Measurements from ENCODE around the gene PTPN14.

DNA sequence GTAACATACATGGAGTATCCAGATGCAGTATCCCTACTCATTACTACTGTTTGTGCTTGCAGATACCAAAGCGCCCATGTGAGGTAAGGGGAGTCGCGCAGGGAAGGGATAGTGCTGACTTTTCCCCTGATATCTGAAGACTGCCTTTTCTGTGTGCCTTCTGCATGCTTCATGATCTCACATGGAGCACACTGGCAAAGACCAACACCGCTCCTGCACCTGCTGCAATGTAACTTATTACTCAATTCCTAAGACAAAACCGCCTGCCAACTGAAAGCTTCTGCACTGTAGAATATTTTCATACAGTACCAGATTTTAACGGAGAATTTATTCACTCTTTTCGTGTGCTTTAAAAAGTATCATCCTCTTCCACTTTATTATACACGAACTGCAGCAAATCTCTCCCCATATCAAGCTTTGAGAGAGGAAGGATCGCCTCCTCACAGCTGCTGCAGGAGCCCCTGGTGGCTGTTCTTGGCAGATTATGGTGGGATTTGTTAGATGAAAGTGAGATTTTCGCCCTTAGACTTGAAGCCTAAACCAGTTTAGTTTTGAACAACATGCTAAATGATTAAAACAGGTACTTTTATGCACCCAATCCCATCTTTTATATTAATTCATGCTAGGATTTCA lies 99.1 kb downstream of the PTPN14 start:
- TF ChIP-seq POLR2AphosphoS5 (IDR thresholded peaks at IDR 0.05) (no peak), POLR2A (IDR thresholded peaks at IDR 0.05) (no peak), EP300 (IDR thresholded peaks at IDR 0.05; ENCODE audit: low read depth) (no peak)
- TF ChIP-seq, protein P1, sequence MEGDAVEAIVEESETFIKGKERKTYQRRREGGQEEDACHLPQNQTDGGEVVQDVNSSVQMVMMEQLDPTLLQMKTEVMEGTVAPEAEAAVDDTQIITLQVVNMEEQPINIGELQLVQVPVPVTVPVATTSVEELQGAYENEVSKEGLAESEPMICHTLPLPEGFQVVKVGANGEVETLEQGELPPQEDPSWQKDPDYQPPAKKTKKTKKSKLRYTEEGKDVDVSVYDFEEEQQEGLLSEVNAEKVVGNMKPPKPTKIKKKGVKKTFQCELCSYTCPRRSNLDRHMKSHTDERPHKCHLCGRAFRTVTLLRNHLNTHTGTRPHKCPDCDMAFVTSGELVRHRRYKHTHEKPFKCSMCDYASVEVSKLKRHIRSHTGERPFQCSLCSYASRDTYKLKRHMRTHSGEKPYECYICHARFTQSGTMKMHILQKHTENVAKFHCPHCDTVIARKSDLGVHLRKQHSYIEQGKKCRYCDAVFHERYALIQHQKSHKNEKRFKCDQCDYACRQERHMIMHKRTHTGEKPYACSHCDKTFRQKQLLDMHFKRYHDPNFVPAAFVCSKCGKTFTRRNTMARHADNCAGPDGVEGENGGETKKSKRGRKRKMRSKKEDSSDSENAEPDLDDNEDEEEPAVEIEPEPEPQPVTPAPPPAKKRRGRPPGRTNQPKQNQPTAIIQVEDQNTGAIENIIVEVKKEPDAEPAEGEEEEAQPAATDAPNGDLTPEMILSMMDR (IDR thresholded peaks at IDR 0.05): no peak

Measured in transverse colon (tissue), 4 donors.